Stimulated activated CD8-positive, alpha-beta memory T cell treated with anti-CD3 and anti-CD28 coated beads, Interleukin-7, amount 100 ng/mL, for 48 hours (primary cell): ENCODE data around the gene CPED1.
"Not testable (repeated sequence)": the region's sequence is repeated elsewhere in the genome, so short reads cannot be mapped to it uniquely, and the experiment has no call there.

Source experiments
- DNase-seq, 2 donors: peaks; one replicate each; pipeline ENCODE4 v3.0.0-alpha.2; 2020; ENCODE audit warnings: low read depth in 1 of 2; ENCODE audit errors: extremely low read depth in 1 of 2

CPED1 gene

DNA sequence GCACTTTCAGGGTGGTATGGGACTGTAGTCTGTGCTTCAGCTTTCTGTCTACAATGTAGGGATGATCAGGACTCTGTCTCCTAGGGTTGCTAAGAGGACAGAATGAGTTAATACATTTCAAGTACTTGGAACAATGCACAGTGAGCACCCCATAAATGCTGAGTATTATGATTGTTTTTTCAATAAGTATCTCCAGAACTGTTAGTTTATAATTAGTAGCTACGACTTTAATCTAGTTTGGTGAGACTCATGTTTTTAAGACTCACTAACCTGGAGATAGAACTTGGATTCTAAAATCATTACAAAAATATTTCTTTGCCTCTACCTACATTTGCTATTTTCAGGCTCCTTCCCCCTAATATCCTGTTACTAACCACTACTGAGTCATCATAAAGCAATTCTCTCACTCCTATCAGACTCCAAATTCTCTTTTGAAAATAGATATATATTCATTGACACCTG lies 95.3 kb downstream of the CPED1 start:
- no peak for DNase-seq

- no peak for DNase-seq
These were observed 95.7 kb downstream of the CPED1 start for GRCh38 chr7:121084256-121084655.

- DNase-seq, result no peak
These were observed 96.3 kb downstream of the CPED1 start for GRCh38 chr7:121084748-121085336.

GRCh38 chr7:121085922-121086321 lies 97.4 kb downstream of the CPED1 start:
- no peak for DNase-seq

DNA sequence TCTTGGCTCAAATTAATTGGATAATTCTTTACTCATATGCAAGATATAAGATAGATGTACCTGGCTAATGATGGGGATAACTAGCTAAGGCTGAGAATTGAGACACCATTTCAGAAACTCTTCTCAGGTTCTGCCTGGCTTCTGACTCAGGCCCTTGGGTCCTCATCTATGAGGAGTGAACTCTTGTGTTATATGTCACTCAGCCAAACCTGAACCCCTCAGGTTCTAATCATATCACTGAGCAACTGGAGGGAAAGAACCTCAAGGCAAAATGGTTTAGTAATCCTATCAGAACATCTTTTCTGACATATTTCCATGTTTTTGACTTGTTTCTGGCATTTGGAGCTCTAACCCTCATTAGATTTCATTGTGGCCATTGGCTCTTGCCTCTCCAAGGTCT lies 100.4 kb downstream of the CPED1 start:
- DNase-seq, result no peak

GRCh38 chr7:121094829-121095228 lies 106.3 kb downstream of the CPED1 start:
- DNase-seq, result no peak

- no peak for DNase-seq
These were observed 109.1 kb downstream of the CPED1 start for GRCh38 chr7:121097577-121097976.

GRCh38 chr7:121099572-121099971 lies 111.1 kb downstream of the CPED1 start:
- no peak for DNase-seq

- no peak for DNase-seq
These were observed 112.6 kb downstream of the CPED1 start for GRCh38 chr7:121101083-121101482.

GRCh38 chr7:121101621-121102020 lies 113.1 kb downstream of the CPED1 start:
- DNase-seq, result no peak

DNA sequence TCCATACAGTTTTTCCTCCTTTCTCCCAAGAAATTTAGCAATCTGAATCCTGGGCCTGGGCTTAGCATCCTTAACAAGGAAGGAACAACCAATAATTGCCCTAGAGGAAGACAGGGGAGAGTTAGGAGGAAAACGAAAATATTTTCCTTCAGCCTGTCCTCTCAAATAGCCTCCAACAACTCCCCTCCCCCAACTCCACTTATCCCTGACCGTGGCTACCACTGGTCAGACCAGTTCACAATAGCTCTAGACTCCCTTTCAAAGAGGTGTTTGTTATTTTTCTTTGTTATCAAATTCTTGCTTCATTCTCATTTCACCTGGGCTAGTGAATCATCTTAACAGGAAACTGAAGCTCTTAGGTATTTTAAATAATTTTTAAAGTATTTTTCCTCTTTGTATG lies 114.1 kb downstream of the CPED1 start:
- DNase-seq, result no peak

DNA sequence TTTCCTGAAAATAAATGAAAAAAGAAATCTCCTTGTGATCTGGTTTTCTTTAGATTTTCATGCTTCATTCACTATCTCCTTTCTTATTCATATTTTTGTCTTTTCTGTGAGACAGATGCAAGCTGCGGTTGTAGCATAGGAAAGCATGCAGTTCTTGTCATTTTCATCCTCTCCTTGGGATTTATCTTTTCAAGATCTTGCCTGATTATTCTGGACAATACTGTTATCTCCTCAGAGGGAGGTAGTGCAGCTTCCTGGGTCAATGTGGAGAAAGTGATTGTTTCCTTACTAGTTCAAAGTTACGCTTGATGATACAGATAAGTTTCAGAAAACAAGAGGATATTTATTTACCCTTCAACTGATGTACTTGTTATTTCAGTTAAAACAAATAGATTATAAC lies 114.6 kb downstream of the CPED1 start:
- DNase-seq, result no peak

DNA sequence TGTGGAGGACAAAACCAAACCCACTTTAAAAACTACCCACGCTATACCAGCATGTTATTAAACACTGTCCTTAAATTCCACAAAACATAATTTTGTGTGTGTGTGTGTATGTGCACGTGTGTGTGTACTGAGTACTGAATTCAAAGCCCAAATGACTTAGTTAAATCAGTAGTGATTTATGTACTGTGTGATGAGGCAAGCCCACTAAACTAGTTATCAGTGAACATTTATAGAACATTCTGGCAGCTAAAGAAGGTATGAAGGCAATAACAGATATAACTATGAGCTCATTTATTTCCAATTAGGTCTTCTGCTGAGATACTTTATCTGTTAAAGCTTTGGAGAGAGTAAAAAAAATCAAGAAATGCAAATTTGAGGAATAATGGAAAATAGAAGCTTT lies 115.1 kb downstream of the CPED1 start:
- no peak for DNase-seq

GRCh38 chr7:121105262-121105661 lies 116.8 kb downstream of the CPED1 start:
- DNase-seq, result no peak

GRCh38 chr7:121107923-121108498 lies 119.5 kb downstream of the CPED1 start:
- no peak for DNase-seq

- no peak for DNase-seq
These were observed 120.6 kb downstream of the CPED1 start for GRCh38 chr7:121109145-121109544.

DNA sequence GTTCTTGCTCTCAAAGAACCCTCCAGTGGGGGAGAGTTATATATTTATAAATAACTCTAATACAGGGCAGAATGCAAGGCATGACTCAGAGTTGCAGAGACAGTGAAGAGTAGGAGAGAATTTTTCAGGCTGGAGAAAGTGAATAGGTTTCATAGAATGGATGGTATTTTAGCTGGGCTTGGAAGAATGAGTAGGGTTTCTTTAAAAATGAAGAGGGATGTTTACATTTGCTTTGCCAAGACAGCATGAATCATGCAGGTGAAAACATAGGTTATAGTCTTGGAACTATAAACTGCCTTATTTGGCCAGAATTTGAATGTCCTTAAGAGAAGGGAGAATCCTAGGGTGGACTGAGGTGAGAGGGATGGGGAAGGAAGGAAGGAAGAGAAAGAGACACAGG lies 124.8 kb downstream of the CPED1 start:
- no peak for DNase-seq

DNA sequence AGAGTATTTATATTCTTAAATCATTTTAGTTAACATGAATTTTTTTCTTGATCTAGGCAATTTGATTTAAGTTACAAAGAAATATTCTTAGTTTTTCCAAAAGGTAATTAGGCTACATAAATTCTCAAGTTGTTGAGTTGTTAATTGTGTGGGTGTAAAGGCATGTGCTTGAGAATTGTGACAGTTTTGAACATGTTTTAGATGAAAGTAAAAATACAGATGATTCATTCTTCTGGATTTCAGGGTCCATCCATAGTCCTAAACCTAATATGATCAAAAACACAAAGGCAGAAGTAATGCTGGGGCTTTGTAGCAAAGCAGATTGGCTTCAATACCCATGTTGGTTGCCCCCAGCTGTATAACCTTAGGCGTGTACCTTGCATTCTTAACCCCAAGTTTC lies 127.9 kb downstream of the CPED1 start:
- no peak for DNase-seq

DNA sequence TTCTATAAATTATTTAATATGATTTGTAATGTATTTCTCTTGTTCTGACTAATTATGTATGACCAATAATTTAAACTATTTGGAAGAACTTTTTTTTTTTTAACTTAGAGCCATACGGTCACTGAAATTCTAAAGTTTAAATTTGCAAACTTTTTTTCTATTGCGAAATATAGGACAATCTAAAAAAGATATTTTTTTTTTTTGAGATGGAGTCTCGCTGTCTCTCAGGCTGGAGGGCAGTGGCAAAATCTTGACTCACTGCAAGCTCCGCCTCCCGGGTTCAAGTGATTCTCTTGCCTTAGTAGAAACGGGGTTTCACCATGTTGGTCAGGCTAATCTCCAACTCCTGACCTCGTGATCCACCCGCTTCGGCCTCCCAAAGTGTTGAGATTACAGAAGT lies 130.5 kb downstream of the CPED1 start:
- no peak for DNase-seq

GRCh38 chr7:121123032-121123431 lies 134.5 kb downstream of the CPED1 start:
- no peak for DNase-seq

DNA sequence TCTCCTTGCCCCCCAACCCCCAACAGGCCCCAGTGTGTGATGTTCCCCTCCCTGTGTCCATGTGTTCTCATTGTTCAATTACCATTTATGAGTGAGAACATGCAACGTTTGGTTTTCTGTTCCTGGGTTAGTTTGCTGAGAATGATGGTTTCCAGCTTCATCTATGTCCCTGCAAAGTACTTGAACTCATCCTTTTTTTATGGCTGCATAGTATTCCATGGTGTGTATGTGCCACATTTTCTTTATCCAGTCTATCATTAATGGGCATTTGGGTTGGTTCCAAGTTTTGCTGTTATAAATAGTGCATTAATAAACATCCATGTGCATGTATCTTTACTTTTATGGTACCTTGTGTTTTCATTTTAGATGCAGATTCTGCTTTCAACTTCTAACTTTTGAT lies 136.9 kb downstream of the CPED1 start:
- not testable (repeated sequence) for DNase-seq

DNA sequence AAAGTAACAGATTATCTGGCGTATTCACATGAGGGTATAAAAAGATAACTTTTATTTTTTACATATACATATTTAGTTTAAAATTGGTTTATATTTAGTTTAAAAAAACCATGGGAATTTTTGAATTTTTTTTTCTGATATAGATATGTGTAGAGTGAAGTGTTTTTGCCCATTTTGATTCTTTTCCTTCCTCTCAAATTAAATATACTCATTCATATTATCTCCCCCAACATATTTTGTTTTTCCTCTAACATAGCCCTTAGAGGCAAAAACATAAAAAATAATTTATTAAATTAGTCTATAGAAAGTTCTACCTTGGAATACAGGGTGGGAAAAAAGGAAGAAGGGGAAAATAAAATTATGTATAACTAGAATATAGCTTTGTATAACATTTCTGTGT lies 137.7 kb downstream of the CPED1 start:
- no peak for DNase-seq
